Measurements from ENCODE around the gene TAMALIN.

Gene TAMALIN

DNA sequence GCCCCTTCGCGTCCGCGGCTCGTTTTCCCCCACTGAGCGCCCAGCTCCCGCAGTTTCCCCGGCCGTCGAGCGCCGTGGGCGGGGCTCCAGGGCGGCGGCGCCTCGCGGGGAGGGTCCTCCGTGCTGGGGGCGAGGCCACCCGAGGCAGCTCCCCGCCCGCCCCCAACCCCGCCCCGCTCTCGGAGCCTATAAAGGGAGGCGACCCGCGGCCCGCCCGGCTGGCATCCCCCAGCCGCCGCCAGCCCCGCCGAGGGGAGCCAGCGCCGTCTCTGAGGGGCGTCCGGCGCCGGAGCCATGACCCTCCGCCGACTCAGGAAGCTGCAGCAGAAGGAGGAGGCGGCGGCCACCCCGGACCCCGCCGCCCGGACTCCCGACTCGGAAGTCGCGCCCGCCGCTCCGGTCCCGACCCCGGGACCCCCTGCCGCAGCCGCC is at the start of gene TAMALIN:
Gene TAMALIN (plus strand): TSS at position 221 of the 432 bp plus-strand sequence. CDS start 74 bp downstream, at position 295.
- DNase-seq, result peak; percentile 85
- Mint-ChIP-seq H3K9me3 (no peaks in the 10 kb centered on the region), H3K27ac (peak within 1 kb of the TSS; percentile 87), H3K27me3 (peaks cover 15% of the 10 kb centered on the region), H3K4me1 (ENCODE audit: low read depth) (peaks cover 18% of the 10 kb centered on the region), H3K4me3 (peak within 1 kb of the TSS; percentile 83), H3K36me3 (ENCODE audit: low read depth) (peaks cover 18% of the 10 kb centered on the region)

DNA sequence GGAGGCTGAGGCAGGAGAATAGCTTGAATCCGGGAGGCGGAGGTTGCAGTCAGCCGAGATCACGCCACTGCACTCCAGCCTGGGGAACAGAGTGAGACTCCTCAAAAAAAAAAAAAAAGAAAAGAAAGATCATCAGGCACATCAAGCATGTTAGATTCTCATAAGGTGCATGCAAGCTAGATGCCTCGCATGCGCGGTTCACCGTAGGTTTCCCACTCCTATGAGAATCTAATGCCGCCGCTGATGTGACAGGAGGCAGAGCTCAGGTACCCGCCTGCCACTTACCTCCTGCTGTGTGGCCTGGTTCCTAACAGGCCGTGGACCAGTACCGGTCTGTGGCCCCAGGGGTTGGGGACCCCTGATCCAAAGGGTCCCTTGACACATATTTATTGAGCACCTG is 48.2 kb upstream of the TAMALIN start:
- Mint-ChIP-seq H3K9me3 (no peaks in the 10 kb centered on the region), H3K36me3 (ENCODE audit: low read depth) (peaks cover 22% of the 10 kb centered on the region), H3K4me3 (no peak overlapping the region), H3K4me1 (ENCODE audit: low read depth) (peaks cover 59% of the 10 kb centered on the region), H3K27me3 (no peaks in the 10 kb centered on the region), H3K27ac (no peak overlapping the region)
- DNase-seq, result no peak

DNA sequence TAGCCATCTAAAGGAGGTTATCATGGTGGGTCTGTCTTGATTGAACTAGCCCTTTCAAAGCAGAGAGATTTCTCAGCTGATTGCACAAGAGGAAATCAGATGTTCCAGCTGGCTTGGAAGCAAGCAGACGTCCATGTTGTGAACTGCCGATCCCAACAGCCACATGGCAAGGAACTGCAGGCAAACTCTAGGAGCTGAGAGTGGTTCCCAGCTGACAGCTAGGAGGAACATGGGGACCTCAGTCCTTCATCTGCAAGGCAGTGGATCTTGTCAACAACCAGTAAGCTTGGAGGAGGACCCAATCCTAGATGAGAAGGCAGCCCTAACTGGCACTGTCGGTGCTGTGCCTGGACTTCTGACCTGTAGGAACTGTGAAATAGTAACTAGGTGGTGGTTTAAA is 47.5 kb upstream of the TAMALIN start:
- H3K27ac Mint-ChIP-seq, result peak overlapping the region; percentile 8
- peaks cover 52% of the 10 kb centered on the region for H3K4me1 Mint-ChIP-seq (ENCODE audit: low read depth)
- no peak overlapping the region for H3K4me3 Mint-ChIP-seq
- no peaks in the 10 kb centered on the region for H3K27me3 Mint-ChIP-seq
- no peaks in the 10 kb centered on the region for H3K9me3 Mint-ChIP-seq
- peaks cover 24% of the 10 kb centered on the region for H3K36me3 Mint-ChIP-seq (ENCODE audit: low read depth)
- DNase-seq, result no peak

DNA sequence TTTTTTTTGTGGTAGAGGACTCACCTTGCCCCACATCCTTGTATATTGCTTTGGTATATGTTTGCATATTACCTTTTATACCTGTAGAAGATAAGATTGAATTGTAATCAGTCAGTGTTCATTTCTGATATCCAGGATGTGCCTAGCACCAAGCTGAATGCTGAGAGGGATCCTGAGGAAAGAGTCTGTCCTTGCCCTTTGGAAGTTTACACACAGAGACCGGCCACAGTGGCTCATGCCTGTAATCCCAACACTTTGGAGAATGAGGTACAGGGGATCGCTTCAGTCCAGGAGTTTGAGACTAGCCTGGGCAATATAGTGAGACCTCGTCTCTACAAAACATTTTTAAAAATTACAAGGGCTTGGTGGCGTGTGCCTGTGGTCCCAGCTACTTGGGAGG is 46.8 kb upstream of the TAMALIN start:
- no peak overlapping the region for H3K27ac Mint-ChIP-seq
- H3K4me1 Mint-ChIP-seq (ENCODE audit: low read depth), result peaks cover 48% of the 10 kb centered on the region
- no peak for DNase-seq
- H3K36me3 Mint-ChIP-seq (ENCODE audit: low read depth), result peaks cover 26% of the 10 kb centered on the region
- H3K9me3 Mint-ChIP-seq, result no peaks in the 10 kb centered on the region
- H3K27me3 Mint-ChIP-seq, result no peaks in the 10 kb centered on the region
- H3K4me3 Mint-ChIP-seq, result no peak overlapping the region

DNA sequence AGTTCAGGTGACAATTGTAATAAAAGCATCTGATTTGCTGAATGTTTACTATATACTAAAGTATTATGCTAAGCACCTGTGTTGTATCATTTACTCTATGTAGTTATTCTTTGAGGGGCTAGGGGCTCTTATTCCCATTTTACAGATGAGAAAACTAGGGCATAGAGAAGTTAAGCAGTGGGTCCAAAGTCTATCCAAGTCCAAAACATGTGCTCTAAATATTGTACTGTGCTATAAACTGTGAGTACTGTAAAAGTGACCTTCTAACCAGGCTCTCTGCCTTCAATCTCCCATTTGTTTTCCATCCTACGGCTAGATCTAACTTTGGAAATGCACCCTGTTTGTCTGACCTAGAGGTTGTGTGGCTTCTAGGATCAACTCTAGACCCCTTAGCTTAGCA is 46.3 kb upstream of the TAMALIN start:
- Mint-ChIP-seq H3K4me1 (ENCODE audit: low read depth) (peaks cover 43% of the 10 kb centered on the region), H3K9me3 (no peaks in the 10 kb centered on the region), H3K27me3 (no peaks in the 10 kb centered on the region), H3K4me3 (no peak overlapping the region), H3K36me3 (ENCODE audit: low read depth) (peaks cover 26% of the 10 kb centered on the region), H3K27ac (no peak overlapping the region)
- no peak for DNase-seq

DNA sequence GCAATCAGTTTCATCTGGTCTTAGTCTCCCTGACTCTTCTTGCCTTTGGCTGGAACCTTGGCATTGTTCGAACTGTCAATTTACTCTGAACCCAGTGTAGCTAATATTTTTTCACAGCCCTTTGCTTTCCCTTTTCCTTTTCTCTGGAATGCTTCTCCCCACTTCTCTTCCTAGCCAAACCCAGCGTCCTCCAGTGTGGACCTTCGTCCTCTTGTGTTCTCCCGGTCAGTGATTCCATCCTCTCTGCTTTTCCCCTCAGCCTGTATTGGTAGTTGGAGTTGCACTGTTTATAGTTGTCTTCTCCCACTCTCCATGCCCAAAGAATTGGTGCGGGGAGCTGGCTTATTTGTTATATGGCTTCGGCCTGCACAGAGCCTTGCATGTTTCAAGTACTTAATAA is 45.9 kb upstream of the TAMALIN start:
- H3K4me1 Mint-ChIP-seq (ENCODE audit: low read depth), result peaks cover 39% of the 10 kb centered on the region
- H3K9me3 Mint-ChIP-seq, result no peaks in the 10 kb centered on the region
- no peak for DNase-seq
- no peak overlapping the region for H3K4me3 Mint-ChIP-seq
- H3K27ac Mint-ChIP-seq, result no peak overlapping the region
- no peaks in the 10 kb centered on the region for H3K27me3 Mint-ChIP-seq
- peaks cover 26% of the 10 kb centered on the region for H3K36me3 Mint-ChIP-seq (ENCODE audit: low read depth)

DNA sequence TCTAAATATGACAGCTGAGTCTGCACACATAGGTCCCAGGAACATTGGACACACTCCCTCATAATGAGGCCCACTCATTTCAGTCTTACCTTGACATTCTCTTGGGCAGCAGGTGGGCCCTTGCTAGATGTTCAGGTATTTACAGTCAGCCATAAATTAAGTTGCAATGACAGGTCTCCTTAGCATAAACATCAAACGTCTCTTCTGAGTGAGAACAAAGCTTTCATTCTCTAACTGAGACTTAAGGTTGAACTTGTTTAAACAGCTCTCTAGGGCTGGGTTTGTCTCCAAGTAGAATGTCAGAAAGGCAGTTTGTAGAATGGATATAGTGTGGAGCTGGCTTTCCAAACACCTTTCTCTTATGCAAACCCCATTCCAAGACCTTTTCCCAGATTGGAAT is 44.9 kb upstream of the TAMALIN start:
- Mint-ChIP-seq H3K27me3 (no peaks in the 10 kb centered on the region), H3K4me3 (no peak overlapping the region)

DNA sequence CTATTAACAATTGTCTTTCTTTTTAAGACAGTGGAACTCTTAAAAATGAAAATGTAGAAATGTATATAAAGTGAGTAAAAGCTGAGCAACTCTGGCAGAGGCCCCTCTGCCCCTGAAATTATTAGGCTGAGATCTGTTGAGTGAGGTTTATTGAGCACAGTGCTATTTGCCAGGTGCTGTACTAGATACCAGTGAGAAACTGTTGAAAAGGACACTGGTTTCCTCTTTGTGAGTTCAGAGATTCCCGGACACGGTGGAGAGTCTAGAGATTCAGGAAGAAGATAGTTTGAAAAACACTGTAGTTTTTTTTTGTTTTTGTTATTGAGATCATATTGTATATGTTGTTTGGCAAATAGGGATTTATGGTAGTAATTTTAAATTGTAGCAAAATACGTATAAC is 44.0 kb upstream of the TAMALIN start:
- Mint-ChIP-seq H3K27ac (no peak overlapping the region), H3K27me3 (no peaks in the 10 kb centered on the region), H3K9me3 (no peaks in the 10 kb centered on the region), H3K4me1 (ENCODE audit: low read depth) (peaks cover 35% of the 10 kb centered on the region), H3K4me3 (no peak overlapping the region), H3K36me3 (ENCODE audit: low read depth) (peaks cover 26% of the 10 kb centered on the region)
- DNase-seq, result no peak

More for the DNA sequence above, 44.9 kb upstream of the TAMALIN start:
- DNase-seq, result no peak
- Mint-ChIP-seq H3K36me3 (ENCODE audit: low read depth) (peaks cover 26% of the 10 kb centered on the region), H3K27ac (no peak overlapping the region), H3K9me3 (no peaks in the 10 kb centered on the region), H3K4me1 (ENCODE audit: low read depth) (peaks cover 37% of the 10 kb centered on the region)

DNA sequence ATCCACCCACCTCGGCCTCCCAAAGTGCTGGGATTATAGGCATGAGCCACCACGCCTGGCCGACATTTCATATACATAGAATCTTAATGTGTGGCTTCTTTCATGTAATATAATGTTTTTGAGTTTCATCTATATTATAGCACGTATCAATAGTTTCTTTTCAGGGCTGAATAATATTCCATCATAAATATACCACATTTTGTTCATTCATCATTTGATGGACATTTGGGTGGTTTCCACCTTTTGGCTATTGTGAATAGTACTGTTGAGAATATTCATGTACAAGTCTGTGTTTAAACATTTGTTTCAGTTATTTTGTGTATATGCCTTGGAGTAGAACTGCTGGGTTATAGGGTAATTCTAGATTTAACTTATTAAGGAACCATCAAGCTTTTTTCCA is 43.3 kb upstream of the TAMALIN start:
- Mint-ChIP-seq H3K27ac (no peak overlapping the region), H3K9me3 (no peaks in the 10 kb centered on the region), H3K27me3 (no peaks in the 10 kb centered on the region), H3K4me3 (no peak overlapping the region), H3K36me3 (ENCODE audit: low read depth) (peaks cover 26% of the 10 kb centered on the region), H3K4me1 (ENCODE audit: low read depth) (peaks cover 32% of the 10 kb centered on the region)
- no peak for DNase-seq

DNA sequence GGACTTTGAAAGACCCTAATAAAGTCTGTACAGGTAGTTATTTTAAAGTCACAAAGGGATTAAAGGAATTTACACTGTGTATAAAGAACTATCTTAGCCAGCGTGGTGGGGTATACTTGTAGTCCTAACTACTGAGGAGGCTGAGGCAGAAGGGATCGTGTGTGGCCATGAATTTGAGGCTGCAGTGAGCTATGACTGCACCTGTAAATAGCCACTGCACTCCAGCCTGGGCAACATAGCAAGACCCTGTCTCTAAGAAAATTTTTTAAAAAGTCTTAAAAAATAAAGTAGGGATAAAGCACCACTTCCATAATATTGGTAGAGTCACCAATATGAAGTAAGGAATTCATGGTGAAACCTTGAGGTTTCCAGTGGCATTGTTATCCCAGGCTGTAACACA is 37.1 kb upstream of the TAMALIN start:
- Mint-ChIP-seq H3K27ac (no peak overlapping the region), H3K4me1 (ENCODE audit: low read depth) (peaks cover 50% of the 10 kb centered on the region)

DNA sequence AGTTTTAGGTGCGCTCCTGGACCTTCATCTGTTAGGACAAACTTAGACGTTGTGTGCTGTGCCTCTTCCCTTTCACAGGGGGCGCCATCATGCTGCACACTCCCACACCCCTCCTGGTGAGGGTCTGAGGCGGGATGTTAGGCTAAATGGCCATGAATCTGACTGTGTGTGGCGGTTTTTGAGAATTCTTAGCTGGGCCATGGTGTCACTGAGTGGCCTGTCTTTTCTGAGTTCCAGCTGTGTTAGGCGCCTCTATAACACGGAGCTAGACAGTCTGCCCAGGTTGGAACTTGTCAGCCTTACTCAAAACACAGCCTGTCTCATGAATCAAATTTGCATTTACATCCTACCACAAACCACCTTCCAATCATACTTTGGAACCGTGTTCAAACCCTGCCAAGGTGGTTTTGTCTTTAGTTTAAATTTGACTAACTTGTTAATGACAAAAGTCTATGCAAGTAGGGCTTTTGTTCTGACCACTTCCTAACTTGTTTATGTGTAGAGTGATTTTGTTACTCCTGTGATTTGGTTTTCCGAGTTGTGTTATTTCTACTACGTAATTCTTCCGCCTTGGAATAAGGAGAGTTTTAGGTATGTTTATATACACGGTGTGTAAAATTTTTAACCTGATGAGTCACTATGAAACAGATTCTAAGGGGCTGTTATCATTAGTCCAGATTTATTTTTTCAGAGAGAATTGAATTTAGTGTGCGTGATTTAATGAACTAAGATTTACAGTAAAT is 35.7 kb upstream of the TAMALIN start:
- peaks cover 64% of the 10 kb centered on the region for H3K4me1 Mint-ChIP-seq (ENCODE audit: low read depth)
- H3K27ac Mint-ChIP-seq, result peak overlapping the region; percentile 83
- peaks cover 2% of the 10 kb centered on the region for H3K27me3 Mint-ChIP-seq
- H3K9me3 Mint-ChIP-seq, result no peaks in the 10 kb centered on the region
- H3K4me3 Mint-ChIP-seq, result peak overlapping the region; percentile 63
- peaks cover 12% of the 10 kb centered on the region for H3K36me3 Mint-ChIP-seq (ENCODE audit: low read depth)
- DNase-seq, result peak; percentile 56

More for the DNA sequence above, 37.1 kb upstream of the TAMALIN start:
- H3K27me3 Mint-ChIP-seq, result peaks cover 2% of the 10 kb centered on the region
- DNase-seq, result no peak
- peaks cover under 1% of the 10 kb centered on the region for H3K36me3 Mint-ChIP-seq (ENCODE audit: low read depth)
- H3K9me3 Mint-ChIP-seq, result no peaks in the 10 kb centered on the region
- H3K4me3 Mint-ChIP-seq, result peak overlapping the region; percentile 15

DNA sequence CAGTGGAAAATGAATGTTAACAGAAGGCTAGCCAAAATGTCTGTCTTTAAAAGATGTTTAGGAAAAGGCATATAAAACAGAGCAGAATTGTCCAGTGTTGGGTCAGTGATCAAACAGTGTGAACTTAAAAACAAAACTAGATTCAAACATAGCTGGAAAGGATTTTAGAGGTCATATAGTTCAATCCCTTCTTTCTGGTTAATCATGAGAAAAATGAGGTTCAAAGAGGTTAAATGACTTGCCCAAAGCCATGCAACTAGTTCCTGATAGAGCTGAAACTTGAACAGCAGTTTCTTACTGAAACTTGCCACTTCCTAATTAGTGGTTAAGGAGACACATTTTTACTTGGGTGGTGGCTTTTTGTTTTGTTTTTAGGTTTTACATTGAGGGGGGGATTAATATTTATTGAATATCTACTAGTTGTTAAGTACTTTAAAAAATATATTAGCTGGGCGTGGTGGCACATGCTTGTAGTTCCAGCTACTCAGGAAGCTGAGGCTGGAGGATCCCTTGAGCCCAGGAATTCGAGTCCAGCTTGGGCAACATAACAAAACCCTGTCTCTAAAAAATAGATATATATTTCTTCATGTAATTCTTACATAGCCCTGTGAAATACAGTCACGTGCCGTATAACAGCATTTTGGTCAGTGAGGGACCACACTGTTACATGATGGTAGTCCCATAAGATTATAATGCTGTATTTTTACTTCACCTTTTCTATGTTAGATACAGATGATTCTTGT is 34.9 kb upstream of the TAMALIN start:
- Mint-ChIP-seq H3K4me1 (ENCODE audit: low read depth) (peaks cover 72% of the 10 kb centered on the region), H3K27me3 (peaks cover 2% of the 10 kb centered on the region), H3K4me3 (peak overlapping the region; percentile 31), H3K27ac (peak overlapping the region; percentile 80), H3K36me3 (ENCODE audit: low read depth) (peaks cover 19% of the 10 kb centered on the region), H3K9me3 (no peaks in the 10 kb centered on the region)
- no peak for DNase-seq

DNA sequence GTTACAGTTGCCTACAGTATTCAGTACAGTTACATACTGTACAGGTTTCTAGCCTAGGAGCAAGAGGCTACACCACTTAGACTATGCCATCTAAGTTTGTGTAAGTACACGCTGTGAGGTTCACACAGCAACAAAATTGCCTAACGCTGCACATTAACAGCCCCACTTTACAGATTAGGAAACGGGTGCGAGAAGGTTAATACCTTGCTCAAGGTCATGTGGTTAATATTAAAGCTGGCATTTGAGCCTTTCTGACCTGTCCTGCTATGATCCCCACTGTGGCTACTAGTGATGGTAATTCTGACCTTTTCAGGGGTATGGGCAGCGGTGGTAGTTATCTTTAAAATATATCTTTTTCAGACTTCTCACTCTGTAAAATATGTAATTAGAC is 34.3 kb upstream of the TAMALIN start:
- Mint-ChIP-seq H3K9me3 (no peaks in the 10 kb centered on the region), H3K4me3 (peak overlapping the region; percentile 1)

DNA sequence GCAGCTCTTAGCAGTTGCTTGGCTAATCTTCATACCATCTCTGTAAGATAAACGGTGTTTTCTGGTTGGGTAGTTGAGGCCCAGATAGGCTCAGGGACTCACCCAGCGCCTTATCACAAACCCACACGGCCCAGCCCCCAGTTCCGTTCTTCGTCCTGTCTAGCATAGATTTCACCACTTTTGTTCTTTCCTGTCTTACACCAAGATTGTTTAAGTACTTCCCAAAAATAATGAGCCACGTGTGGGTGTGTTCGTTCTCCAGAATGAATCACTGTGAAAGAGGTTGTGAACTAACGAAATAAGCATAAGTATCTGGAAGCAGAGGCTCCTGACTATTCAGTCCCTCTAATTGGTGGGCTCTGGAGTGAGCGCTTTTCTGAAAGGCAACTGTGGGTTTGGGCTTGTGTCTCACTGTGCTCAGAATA is 33.9 kb upstream of the TAMALIN start:
- peak overlapping the region; percentile 39 for H3K27ac Mint-ChIP-seq
- no peaks in the 10 kb centered on the region for H3K9me3 Mint-ChIP-seq
- peaks cover 74% of the 10 kb centered on the region for H3K4me1 Mint-ChIP-seq (ENCODE audit: low read depth)
- peaks cover 2% of the 10 kb centered on the region for H3K27me3 Mint-ChIP-seq
- H3K4me3 Mint-ChIP-seq, result peak overlapping the region; percentile 1
- DNase-seq, result peak; percentile 61
- H3K36me3 Mint-ChIP-seq (ENCODE audit: low read depth), result peaks cover 26% of the 10 kb centered on the region

More for the DNA sequence above, 34.3 kb upstream of the TAMALIN start:
- peak overlapping the region; percentile 39 for H3K27ac Mint-ChIP-seq
- no peak for DNase-seq
- H3K36me3 Mint-ChIP-seq (ENCODE audit: low read depth), result peaks cover 21% of the 10 kb centered on the region
- H3K27me3 Mint-ChIP-seq, result peaks cover 2% of the 10 kb centered on the region
- peaks cover 74% of the 10 kb centered on the region for H3K4me1 Mint-ChIP-seq (ENCODE audit: low read depth)

DNA sequence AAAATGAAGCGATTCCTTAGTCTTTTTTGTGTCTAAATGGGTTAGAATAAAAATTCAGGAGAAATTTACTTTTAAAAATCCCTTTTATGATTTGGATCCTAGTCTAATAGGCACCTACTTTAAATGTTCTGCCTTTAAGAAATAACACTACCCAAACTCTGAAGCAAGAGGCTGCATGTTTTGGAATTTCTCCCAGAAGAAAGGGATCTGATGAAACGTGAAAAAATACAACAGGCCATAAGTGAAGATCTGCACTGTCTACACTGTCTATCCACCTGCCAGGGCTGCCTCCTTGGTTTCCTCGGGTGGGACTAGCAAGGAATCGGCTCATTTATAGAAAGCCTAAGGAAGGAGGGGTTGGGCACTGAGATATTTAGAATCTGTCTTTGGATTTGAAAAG is 33.2 kb upstream of the TAMALIN start:
- H3K4me1 Mint-ChIP-seq (ENCODE audit: low read depth), result peaks cover 74% of the 10 kb centered on the region
- peaks cover 32% of the 10 kb centered on the region for H3K36me3 Mint-ChIP-seq (ENCODE audit: low read depth)
- no peak overlapping the region for H3K4me3 Mint-ChIP-seq
- H3K27me3 Mint-ChIP-seq, result peaks cover 2% of the 10 kb centered on the region
- H3K27ac Mint-ChIP-seq, result no peak overlapping the region
- DNase-seq, result no peak
- H3K9me3 Mint-ChIP-seq, result no peaks in the 10 kb centered on the region
